ENCODE results near the gene MAPK8.

- TF ChIP-seq, protein P1, sequence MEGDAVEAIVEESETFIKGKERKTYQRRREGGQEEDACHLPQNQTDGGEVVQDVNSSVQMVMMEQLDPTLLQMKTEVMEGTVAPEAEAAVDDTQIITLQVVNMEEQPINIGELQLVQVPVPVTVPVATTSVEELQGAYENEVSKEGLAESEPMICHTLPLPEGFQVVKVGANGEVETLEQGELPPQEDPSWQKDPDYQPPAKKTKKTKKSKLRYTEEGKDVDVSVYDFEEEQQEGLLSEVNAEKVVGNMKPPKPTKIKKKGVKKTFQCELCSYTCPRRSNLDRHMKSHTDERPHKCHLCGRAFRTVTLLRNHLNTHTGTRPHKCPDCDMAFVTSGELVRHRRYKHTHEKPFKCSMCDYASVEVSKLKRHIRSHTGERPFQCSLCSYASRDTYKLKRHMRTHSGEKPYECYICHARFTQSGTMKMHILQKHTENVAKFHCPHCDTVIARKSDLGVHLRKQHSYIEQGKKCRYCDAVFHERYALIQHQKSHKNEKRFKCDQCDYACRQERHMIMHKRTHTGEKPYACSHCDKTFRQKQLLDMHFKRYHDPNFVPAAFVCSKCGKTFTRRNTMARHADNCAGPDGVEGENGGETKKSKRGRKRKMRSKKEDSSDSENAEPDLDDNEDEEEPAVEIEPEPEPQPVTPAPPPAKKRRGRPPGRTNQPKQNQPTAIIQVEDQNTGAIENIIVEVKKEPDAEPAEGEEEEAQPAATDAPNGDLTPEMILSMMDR (IDR thresholded peaks at IDR 0.05; ENCODE audit: insufficient read depth, low read depth, low read length): no peak
- no peak for TF ChIP-seq EZH2 (IDR thresholded peaks at IDR 0.05; ENCODE audit: insufficient read depth, low read length)
Measured at GRCh38 chr10:48404646-48405045, 98.2 kb downstream of the MAPK8 start.
